K562 (cell line): Measurements from ENCODE around the gene CDK9. TPM values are rescaled to one million over a fixed set of nuclear protein-coding genes. Genes with fewer than 3 reads are reported as not detected.

Experiments
- ARID1B ChIP-seq: fragments of 450-650 bp; IDR thresholded peaks from 2 replicates; pipeline ENCODE4 v1.6.1; 2016; ENCODE audit warnings: antibody characterized with exemption, mild to moderate bottlenecking, inconsistent platforms
- BDP1 ChIP-seq: IDR thresholded peaks from 3 replicates; pipeline ENCODE4 v1.6.1; 2011; ENCODE audit not compliant: insufficient read length, insufficient read depth
- FOXK2 ChIP-seq, 2 experiments: fragments of 450-650 bp; IDR thresholded peaks in 1 of 2; conservative IDR thresholded peaks in 1 of 2; 2 replicates each; pipeline ENCODE4 v1.6.1; 2016; ENCODE audit warnings: low read depth in 2 of 2, mild to moderate bottlenecking in 1 of 2
- HNRNPH1 ChIP-seq: fragments of 200-400 bp; formaldehyde crosslinking; optimal IDR thresholded peaks from 2 replicates; pipeline ENCODE3; 2017; ENCODE audit warnings: low read depth, mild to moderate bottlenecking, low read length, moderate library complexity
- MEF2D ChIP-seq: conservative IDR thresholded peaks from 2 replicates; pipeline ENCODE4 v1.6.1; 2016; ENCODE audit warnings: low read depth, missing genetic modification characterization, missing compliant biosample characterization
- NFE2L1 ChIP-seq: fragments of 450-650 bp; IDR thresholded peaks from 2 replicates; pipeline ENCODE4 v1.6.1; 2016; ENCODE audit warnings: missing genetic modification characterization, low read depth, mild to moderate bottlenecking, missing compliant biosample characterization, moderate library complexity, borderline replicate concordance
- RBM15 ChIP-seq: fragments of 200-400 bp; formaldehyde crosslinking; IDR thresholded peaks from 2 replicates; pipeline ENCODE4 v1.6.1; 2018; ENCODE audit warnings: mild to moderate bottlenecking, low read length, moderate library complexity; ENCODE audit not compliant: insufficient read depth
- RBM25 ChIP-seq: fragments of 200-400 bp; formaldehyde crosslinking; IDR thresholded peaks from 2 replicates; pipeline ENCODE4 v1.6.1; 2018; ENCODE audit warnings: low read length, low read depth, moderate library complexity; ENCODE audit not compliant: severe bottlenecking
- SMARCE1 ChIP-seq: fragments of 450-650 bp; IDR thresholded peaks from 2 replicates; pipeline ENCODE4 v1.7.1; 2016; ENCODE audit warnings: mild to moderate bottlenecking
- SP2 ChIP-seq: IDR thresholded peaks from 2 replicates; pipeline ENCODE4 v1.6.1; 2011; ENCODE audit warnings: mild to moderate bottlenecking, low read depth, low read length, moderate library complexity; ENCODE audit not compliant: poor library complexity, severe bottlenecking; ENCODE audit errors: extremely low read depth
- YBX1 ChIP-seq: fragments of 450-650 bp; IDR thresholded peaks from 2 replicates; pipeline ENCODE4 v1.7.1; 2016; ENCODE audit warnings: mild to moderate bottlenecking
- ZNF589 ChIP-seq: fragments of 200-800 bp; sonication (Bioruptor generic); IDR thresholded peaks from 2 replicates; pipeline ENCODE4 v1.6.1; 2016; ENCODE audit warnings: low read depth, missing genetic modification characterization, missing compliant biosample characterization
- polyA plus RNA-seq, 8 experiments: library from polyadenylated mRNA; depleted of rRNA in 4 of 8; stranded (reverse) in 5 of 8; unstranded in 3 of 8; fragments of >200 nt; fragmentation: Nextera tagmentation in 2 of 8; fragmentation: Illumina TruSeq in 1 of 8; extraction: Ambion mirVana in 2 of 8; extraction: Trizol in 1 of 8; gene quantifications; 2 replicates each; pipeline versions ENCODE4 v1.2.1 to v1.2.3, GENCODE V29; 2011 to 2014; ENCODE audit warnings: inconsistent platforms in 1 of 8, missing spikeins in 1 of 8
- total RNA-seq, 7 experiments: library from RNA; depleted of rRNA in 6 of 7; stranded (reverse); fragments of >200 nt in 6 of 7; fragmentation: Illumina TruSeq in 2 of 7; extraction: Trizol in 2 of 7; gene quantifications; 2 replicates each; pipeline versions ENCODE4 v1.2.1 to v1.2.3, GENCODE V29; 2011 to 2021; ENCODE audit warnings: low replicate concordance in 1 of 7
- TF ChIP-seq, protein P1 (sequence below): sonication (generic); formaldehyde crosslinking; IDR thresholded peaks from 2 replicates; pipeline ENCODE4 v1.5.0; 2020; ENCODE audit warnings: missing genetic modification reagents
- TF ChIP-seq, protein P2 (sequence below): fragments of 450-650 bp; formaldehyde crosslinking; IDR thresholded peaks from 2 replicates; pipeline ENCODE4 v1.4.0; 2020; ENCODE audit warnings: mild to moderate bottlenecking, moderate library complexity
- TF ChIP-seq, protein P3 (sequence below): fragments of 450-650 bp; IDR thresholded peaks from 2 replicates; pipeline ENCODE4 v1.6.1; 2016; ENCODE audit warnings: missing biosample characterization, missing genetic modification characterization
- TF ChIP-seq, protein P4 (sequence below), 2 experiments: fragments of 200-800 bp in 1 of 2; sonication (Bioruptor generic) in 1 of 2; sonication (generic) in 1 of 2; formaldehyde crosslinking in 1 of 2; IDR thresholded peaks in 1 of 2; conservative IDR thresholded peaks in 1 of 2; 2 replicates each; pipeline versions ENCODE4 v1.5.0 to v1.6.1; 2016 to 2020; ENCODE audit warnings: missing compliant biosample characterization in 1 of 2, missing genetic modification characterization in 1 of 2, missing genetic modification reagents in 1 of 2
- TF ChIP-seq, protein P5 (sequence below): fragments of 250-450 bp; sonication (Bioruptor Pico); IDR thresholded peaks from 2 replicates; pipeline ENCODE4 v1.5.0; 2020; ENCODE audit warnings: mild to moderate bottlenecking
- TF ChIP-seq, protein P6 (sequence below): fragments of 450-650 bp; IDR thresholded peaks from one replicate; pipeline ENCODE4 v1.6.1; 2018; ENCODE audit warnings: mild to moderate bottlenecking, moderate library complexity; ENCODE audit not compliant: partially characterized antibody

The CDK9 gene
- total and polyA plus RNA-seq, 9 of the 15 experiments (the other 6 are each of a cell fraction or from before 2014, with no cell fraction given): 4.2 to 78.6 (median 33.0) TPM

DNA sequence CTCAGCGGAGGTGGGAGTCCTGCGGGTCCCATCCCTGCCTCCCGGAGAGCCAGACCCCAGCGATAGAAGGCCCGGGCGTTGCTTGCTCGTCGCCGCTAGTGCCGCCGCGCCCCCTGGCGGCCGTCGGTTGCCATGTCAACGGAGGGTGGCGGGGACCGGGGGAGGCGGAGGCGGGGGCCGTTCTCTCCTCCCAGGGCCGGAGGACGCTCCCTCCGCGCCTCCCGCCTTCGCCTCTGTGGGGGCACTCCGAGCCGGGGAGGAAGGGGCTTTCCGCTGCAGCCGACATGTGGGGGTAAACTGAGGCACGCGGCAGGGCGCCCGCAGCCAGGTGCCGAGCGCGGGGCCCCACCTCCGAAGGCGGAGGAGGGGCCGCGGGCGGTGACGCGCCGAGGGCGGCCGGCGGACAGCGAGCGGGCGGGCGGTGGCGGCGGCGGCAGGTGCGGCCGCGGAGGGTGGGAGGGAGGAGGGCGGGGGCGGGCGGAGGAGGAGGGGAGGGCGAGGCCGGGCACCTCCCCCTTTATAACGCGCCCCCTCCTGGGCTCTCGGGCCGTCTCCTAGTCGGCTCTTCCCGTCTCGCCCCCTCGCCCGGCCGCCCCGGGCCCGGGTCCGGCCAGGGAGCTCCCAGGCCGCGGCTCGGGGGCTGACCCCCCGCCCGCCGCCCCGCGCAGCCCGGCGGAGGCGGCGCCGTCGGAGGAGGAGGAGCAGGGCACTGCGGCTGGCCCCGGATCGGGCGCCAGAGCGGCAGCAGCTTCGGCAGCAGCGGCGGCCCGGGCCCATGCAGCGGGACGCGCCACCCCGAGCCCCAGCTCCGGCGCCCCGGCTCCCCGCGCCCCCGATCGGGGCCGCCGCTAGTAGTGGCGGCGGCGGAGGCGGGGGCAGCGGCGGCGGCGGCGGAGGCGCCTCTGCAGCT is 556 bp upstream of the CDK9 start (continued):
- TF ChIP-seq YBX1 (no peak), SMARCE1 (no peak), MEF2D (tag) (no peak), FOXK2 (conservative IDR thresholded peaks at IDR 0.05 in 1 of 2, IDR thresholded peaks at IDR 0.05 in 1 of 2; ENCODE audit: low read depth in 2 of 2) (no peak), HNRNPH1 (no peak), ZNF589 (CRISPR knock-in tag) (no peak), SP2 (no peak), ARID1B (0 out of 2 replicates have a peak, but pooled peaks have one; percentile 18), BDP1 (no peak), RBM25 (no peak), NFE2L1 (tag) (no peak), RBM15 (no peak)
- TF ChIP-seq, protein P1, sequence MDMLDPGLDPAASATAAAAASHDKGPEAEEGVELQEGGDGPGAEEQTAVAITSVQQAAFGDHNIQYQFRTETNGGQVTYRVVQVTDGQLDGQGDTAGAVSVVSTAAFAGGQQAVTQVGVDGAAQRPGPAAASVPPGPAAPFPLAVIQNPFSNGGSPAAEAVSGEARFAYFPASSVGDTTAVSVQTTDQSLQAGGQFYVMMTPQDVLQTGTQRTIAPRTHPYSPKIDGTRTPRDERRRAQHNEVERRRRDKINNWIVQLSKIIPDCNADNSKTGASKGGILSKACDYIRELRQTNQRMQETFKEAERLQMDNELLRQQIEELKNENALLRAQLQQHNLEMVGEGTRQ (CRISPR knock-in tag): no peak
- TF ChIP-seq, protein P2, sequence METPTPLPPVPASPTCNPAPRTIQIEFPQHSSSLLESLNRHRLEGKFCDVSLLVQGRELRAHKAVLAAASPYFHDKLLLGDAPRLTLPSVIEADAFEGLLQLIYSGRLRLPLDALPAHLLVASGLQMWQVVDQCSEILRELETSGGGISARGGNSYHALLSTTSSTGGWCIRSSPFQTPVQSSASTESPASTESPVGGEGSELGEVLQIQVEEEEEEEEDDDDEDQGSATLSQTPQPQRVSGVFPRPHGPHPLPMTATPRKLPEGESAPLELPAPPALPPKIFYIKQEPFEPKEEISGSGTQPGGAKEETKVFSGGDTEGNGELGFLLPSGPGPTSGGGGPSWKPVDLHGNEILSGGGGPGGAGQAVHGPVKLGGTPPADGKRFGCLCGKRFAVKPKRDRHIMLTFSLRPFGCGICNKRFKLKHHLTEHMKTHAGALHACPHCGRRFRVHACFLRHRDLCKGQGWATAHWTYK (CRISPR knock-in tag): 0 out of 2 replicates have a peak, but pooled peaks have one; percentile 19
- TF ChIP-seq, protein P3, sequence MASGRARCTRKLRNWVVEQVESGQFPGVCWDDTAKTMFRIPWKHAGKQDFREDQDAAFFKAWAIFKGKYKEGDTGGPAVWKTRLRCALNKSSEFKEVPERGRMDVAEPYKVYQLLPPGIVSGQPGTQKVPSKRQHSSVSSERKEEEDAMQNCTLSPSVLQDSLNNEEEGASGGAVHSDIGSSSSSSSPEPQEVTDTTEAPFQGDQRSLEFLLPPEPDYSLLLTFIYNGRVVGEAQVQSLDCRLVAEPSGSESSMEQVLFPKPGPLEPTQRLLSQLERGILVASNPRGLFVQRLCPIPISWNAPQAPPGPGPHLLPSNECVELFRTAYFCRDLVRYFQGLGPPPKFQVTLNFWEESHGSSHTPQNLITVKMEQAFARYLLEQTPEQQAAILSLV (tag): no peak
- TF ChIP-seq, protein P4, sequence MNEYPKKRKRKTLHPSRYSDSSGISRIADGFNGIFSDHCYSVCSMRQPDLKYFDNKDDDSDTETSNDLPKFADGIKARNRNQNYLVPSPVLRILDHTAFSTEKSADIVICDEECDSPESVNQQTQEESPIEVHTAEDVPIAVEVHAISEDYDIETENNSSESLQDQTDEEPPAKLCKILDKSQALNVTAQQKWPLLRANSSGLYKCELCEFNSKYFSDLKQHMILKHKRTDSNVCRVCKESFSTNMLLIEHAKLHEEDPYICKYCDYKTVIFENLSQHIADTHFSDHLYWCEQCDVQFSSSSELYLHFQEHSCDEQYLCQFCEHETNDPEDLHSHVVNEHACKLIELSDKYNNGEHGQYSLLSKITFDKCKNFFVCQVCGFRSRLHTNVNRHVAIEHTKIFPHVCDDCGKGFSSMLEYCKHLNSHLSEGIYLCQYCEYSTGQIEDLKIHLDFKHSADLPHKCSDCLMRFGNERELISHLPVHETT (CRISPR knock-in tag; conservative IDR thresholded peaks at IDR 0.05 in 1 of 2, IDR thresholded peaks at IDR 0.05 in 1 of 2): peak in 1 of 2 experiments; percentile 94; a peak in 2 of 4 replicates
- TF ChIP-seq, protein P5, sequence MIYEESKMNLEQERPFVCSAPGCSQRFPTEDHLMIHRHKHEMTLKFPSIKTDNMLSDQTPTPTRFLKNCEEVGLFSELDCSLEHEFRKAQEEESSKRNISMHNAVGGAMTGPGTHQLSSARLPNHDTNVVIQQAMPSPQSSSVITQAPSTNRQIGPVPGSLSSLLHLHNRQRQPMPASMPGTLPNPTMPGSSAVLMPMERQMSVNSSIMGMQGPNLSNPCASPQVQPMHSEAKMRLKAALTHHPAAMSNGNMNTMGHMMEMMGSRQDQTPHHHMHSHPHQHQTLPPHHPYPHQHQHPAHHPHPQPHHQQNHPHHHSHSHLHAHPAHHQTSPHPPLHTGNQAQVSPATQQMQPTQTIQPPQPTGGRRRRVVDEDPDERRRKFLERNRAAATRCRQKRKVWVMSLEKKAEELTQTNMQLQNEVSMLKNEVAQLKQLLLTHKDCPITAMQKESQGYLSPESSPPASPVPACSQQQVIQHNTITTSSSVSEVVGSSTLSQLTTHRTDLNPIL: no peak
- TF ChIP-seq, protein P6, sequence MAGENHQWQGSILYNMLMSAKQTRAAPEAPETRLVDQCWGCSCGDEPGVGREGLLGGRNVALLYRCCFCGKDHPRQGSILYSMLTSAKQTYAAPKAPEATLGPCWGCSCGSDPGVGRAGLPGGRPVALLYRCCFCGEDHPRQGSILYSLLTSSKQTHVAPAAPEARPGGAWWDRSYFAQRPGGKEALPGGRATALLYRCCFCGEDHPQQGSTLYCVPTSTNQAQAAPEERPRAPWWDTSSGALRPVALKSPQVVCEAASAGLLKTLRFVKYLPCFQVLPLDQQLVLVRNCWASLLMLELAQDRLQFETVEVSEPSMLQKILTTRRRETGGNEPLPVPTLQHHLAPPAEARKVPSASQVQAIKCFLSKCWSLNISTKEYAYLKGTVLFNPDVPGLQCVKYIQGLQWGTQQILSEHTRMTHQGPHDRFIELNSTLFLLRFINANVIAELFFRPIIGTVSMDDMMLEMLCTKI: no peak
